GM06990 (cell line): ENCODE measurements around the gene CAMTA1.

Experiments
- DNase-seq: peaks from one replicate; pipeline ENCODE4 v3.0.0-alpha.2; 2011; ENCODE audit not compliant: insufficient read length; ENCODE audit errors: extremely low read depth
- H3K27me3 ChIP-seq: replicated peaks from 2 replicates; pipeline ENCODE4 v1.6.0; 2011; ENCODE audit warnings: low read length; ENCODE audit not compliant: control insufficient read depth, insufficient read depth
- H3K36me3 ChIP-seq: 2 replicates; pipeline ENCODE4 v1.5.1; 2011; ENCODE audit warnings: low read length; ENCODE audit not compliant: control insufficient read depth, insufficient read depth
- H3K4me3 ChIP-seq: replicated peaks from 2 replicates; pipeline ENCODE4 v1.5.1; 2011; ENCODE audit warnings: low read depth, mild to moderate bottlenecking, control low read depth, low read length
- TF ChIP-seq, protein P1 (sequence below): IDR thresholded peaks from 2 replicates; pipeline ENCODE4 v1.5.1; 2011; ENCODE audit warnings: low read length, control low read depth, mild to moderate bottlenecking, inconsistent platforms; ENCODE audit not compliant: insufficient read depth, poor library complexity, severe bottlenecking

Gene CAMTA1

GRCh38 chr1:6982443-6982842 lies 197.2 kb downstream of the CAMTA1 start:
- TF ChIP-seq, protein P1, sequence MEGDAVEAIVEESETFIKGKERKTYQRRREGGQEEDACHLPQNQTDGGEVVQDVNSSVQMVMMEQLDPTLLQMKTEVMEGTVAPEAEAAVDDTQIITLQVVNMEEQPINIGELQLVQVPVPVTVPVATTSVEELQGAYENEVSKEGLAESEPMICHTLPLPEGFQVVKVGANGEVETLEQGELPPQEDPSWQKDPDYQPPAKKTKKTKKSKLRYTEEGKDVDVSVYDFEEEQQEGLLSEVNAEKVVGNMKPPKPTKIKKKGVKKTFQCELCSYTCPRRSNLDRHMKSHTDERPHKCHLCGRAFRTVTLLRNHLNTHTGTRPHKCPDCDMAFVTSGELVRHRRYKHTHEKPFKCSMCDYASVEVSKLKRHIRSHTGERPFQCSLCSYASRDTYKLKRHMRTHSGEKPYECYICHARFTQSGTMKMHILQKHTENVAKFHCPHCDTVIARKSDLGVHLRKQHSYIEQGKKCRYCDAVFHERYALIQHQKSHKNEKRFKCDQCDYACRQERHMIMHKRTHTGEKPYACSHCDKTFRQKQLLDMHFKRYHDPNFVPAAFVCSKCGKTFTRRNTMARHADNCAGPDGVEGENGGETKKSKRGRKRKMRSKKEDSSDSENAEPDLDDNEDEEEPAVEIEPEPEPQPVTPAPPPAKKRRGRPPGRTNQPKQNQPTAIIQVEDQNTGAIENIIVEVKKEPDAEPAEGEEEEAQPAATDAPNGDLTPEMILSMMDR: no peak
- no peak for DNase-seq
- no peaks in the 10 kb centered on the region; the same call in none of the 2 replicates for H3K27me3 ChIP-seq

GRCh38 chr1:6982860-6983259 lies 197.6 kb downstream of the CAMTA1 start:
- Histone ChIP-seq H3K27me3 (no peaks in the 10 kb centered on the region; the same call in none of the 2 replicates), H3K36me3 (no peaks in the 10 kb centered on the region), H3K4me3 (no peak overlapping the region)
- no peak for DNase-seq
- TF ChIP-seq, protein P1: no peak

More at GRCh38 chr1:6982443-6982842, 197.2 kb downstream of the CAMTA1 start:
- H3K36me3 ChIP-seq: no peaks in the 10 kb centered on the region
- no peak overlapping the region for H3K4me3 ChIP-seq

- Histone ChIP-seq H3K4me3 (no peak overlapping the region), H3K27me3 (no peaks in the 10 kb centered on the region; the same call in none of the 2 replicates), H3K36me3 (no peaks in the 10 kb centered on the region)
- no peak for DNase-seq
- TF ChIP-seq, protein P1: no peak
Measured at GRCh38 chr1:6984536-6984935, 199.3 kb downstream of the CAMTA1 start.

GRCh38 chr1:6984986-6985385 lies 199.7 kb downstream of the CAMTA1 start:
- no peak overlapping the region for H3K4me3 ChIP-seq
- no peak for DNase-seq
- TF ChIP-seq, protein P1: no peak
- H3K36me3 ChIP-seq: no peaks in the 10 kb centered on the region
- no peaks in the 10 kb centered on the region; the same call in none of the 2 replicates for H3K27me3 ChIP-seq

DNA sequence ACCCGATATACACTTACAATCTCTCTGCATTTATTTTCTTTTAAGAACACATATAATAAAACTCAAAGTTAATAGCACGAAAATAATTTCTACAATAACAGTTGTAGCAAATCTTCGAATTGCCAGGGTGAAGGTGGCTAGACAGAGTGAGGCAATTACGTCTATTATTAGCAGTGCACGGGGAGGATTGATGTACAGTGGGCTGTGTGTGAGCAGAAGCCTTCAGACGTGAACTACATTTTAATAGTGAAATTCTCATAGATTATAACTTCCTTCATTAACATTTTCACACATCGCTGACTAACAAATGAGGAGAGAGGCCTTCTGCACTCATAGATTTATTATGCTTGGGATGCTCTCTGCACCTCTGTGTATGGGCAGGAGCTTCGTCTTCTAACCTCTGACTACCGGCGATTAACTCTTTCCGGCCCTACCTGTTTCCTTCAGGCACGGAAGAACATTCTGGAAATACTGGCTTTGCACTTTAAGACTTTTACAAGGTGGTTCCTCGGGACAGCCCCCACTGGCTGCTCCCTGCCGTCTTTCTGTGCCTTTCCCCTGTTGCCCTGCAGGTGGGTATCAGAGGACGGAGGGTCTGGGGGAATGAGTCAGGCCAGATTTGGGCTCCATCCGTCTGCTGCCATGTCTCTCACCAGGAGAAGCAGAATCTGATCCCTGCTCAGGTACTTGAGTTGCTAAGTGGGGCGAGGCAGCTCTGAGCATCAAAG lies 200.5 kb downstream of the CAMTA1 start:
- DNase-seq: no peak
- TF ChIP-seq, protein P1: no peak
- Histone ChIP-seq H3K36me3 (no peaks in the 10 kb centered on the region), H3K27me3 (no peaks in the 10 kb centered on the region; the same call in none of the 2 replicates), H3K4me3 (no peak overlapping the region)
